B cell (primary cell): Measurements from ENCODE around the gene FABP2.

Source experiments
- EZH2 ChIP-seq: IDR thresholded peaks from 2 replicates; pipeline ENCODE4 v1.6.1; 2012; ENCODE audit warnings: borderline replicate concordance, low read depth, mild to moderate bottlenecking, moderate library complexity, low read length; ENCODE audit not compliant: insufficient read depth, poor library complexity, severe bottlenecking
- TF ChIP-seq, protein P1 (sequence below): fragments of 200-600 bp; IDR thresholded peaks from one replicate; pipeline ENCODE4 v1.8.0; 2022; ENCODE audit warnings: antibody characterized with exemption, mild to moderate bottlenecking

DNA sequence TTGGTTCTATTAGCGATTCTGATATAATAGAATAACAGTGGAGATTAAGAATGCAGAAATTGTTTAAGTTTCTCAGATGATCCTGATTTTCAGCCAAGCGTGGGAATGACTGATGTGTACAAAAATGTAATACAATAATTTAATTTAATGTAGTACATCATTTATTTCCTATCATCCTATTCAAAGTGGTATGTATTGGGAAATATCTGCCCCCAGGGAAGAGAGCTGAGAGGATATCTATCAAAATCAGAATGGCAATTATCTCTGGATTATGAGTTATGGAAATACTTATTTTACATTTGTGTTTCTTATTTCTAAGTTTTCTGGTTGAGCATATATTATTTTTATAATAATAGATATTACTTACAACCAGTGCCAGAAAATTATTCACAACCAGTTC lies 3.9 kb downstream of the FABP2 start:
- TF ChIP-seq, protein P1, sequence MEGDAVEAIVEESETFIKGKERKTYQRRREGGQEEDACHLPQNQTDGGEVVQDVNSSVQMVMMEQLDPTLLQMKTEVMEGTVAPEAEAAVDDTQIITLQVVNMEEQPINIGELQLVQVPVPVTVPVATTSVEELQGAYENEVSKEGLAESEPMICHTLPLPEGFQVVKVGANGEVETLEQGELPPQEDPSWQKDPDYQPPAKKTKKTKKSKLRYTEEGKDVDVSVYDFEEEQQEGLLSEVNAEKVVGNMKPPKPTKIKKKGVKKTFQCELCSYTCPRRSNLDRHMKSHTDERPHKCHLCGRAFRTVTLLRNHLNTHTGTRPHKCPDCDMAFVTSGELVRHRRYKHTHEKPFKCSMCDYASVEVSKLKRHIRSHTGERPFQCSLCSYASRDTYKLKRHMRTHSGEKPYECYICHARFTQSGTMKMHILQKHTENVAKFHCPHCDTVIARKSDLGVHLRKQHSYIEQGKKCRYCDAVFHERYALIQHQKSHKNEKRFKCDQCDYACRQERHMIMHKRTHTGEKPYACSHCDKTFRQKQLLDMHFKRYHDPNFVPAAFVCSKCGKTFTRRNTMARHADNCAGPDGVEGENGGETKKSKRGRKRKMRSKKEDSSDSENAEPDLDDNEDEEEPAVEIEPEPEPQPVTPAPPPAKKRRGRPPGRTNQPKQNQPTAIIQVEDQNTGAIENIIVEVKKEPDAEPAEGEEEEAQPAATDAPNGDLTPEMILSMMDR = no peak
- no peak for TF ChIP-seq EZH2
